ENCODE data around the gene CACNB2.

Gene CACNB2

GRCh38 chr10:18142151-18142550 is 1.9 kb downstream of the CACNB2 start:
- no peak overlapping the region for H3K4me2 ChIP-seq (ENCODE audit: low read length)
- no peaks in the 10 kb centered on the region for H3K9me3 ChIP-seq (ENCODE audit: insufficient read depth, low read length)
- no peak overlapping the region for H3K27ac ChIP-seq (ENCODE audit: low read length)
- no peaks in the 10 kb centered on the region for H3K4me1 ChIP-seq (ENCODE audit: low read length)
- H3K27me3 ChIP-seq (ENCODE audit: low read depth, low read length): no peaks in the 10 kb centered on the region
- no peaks in the 10 kb centered on the region for H4K20me1 ChIP-seq (ENCODE audit: insufficient read depth, low read length)
- no peaks in the 10 kb centered on the region for H3K36me3 ChIP-seq (replicated peaks; ENCODE audit: low read depth, low read length)
- no peak overlapping the region for H3K9ac ChIP-seq (ENCODE audit: low read length)
- H3K4me3 ChIP-seq (ENCODE audit: low read length): no peak overlapping the region
- TF ChIP-seq CTCF (IDR thresholded peaks at IDR 0.05; ENCODE audit: low read depth, low read length) (no peak), EZH2phosphoT487 (IDR thresholded peaks at IDR 0.05; ENCODE audit: low read depth) (no peak)
- no peak overlapping the region for H2AFZ ChIP-seq (ENCODE audit: low read depth, low read length)
- H3K79me2 ChIP-seq (ENCODE audit: low read length): no peaks in the 10 kb centered on the region

GRCh38 chr10:18144396-18144795 is 4.2 kb downstream of the CACNB2 start:
- H3K9me3 ChIP-seq (ENCODE audit: insufficient read depth, low read length): no peaks in the 10 kb centered on the region
- TF ChIP-seq CTCF (IDR thresholded peaks at IDR 0.05; ENCODE audit: low read depth, low read length) (no peak), EZH2phosphoT487 (IDR thresholded peaks at IDR 0.05; ENCODE audit: low read depth) (no peak)
- H3K36me3 ChIP-seq (replicated peaks; ENCODE audit: low read depth, low read length): no peaks in the 10 kb centered on the region
- H3K27me3 ChIP-seq (ENCODE audit: low read depth, low read length): no peaks in the 10 kb centered on the region
- no peak overlapping the region for H3K27ac ChIP-seq (ENCODE audit: low read length)
- no peaks in the 10 kb centered on the region for H3K79me2 ChIP-seq (ENCODE audit: low read length)
- H3K9ac ChIP-seq (ENCODE audit: low read length): no peak overlapping the region
- no peak overlapping the region for H3K4me2 ChIP-seq (ENCODE audit: low read length)
- no peak overlapping the region for H3K4me3 ChIP-seq (ENCODE audit: low read length)
- H2AFZ ChIP-seq (ENCODE audit: low read depth, low read length): no peak overlapping the region
- H4K20me1 ChIP-seq (ENCODE audit: insufficient read depth, low read length): no peaks in the 10 kb centered on the region
- H3K4me1 ChIP-seq (ENCODE audit: low read length): no peaks in the 10 kb centered on the region

- H3K4me2 ChIP-seq (ENCODE audit: low read length): no peak overlapping the region
- H3K4me3 ChIP-seq (ENCODE audit: low read length): no peak overlapping the region
- H3K27me3 ChIP-seq (ENCODE audit: low read depth, low read length): no peaks in the 10 kb centered on the region
- no peaks in the 10 kb centered on the region for H4K20me1 ChIP-seq (ENCODE audit: insufficient read depth, low read length)
- no peaks in the 10 kb centered on the region for H3K36me3 ChIP-seq (replicated peaks; ENCODE audit: low read depth, low read length)
- no peaks in the 10 kb centered on the region for H3K4me1 ChIP-seq (ENCODE audit: low read length)
- H3K27ac ChIP-seq (ENCODE audit: low read length): no peak overlapping the region
- no peak overlapping the region for H3K9ac ChIP-seq (ENCODE audit: low read length)
- no peaks in the 10 kb centered on the region for H3K9me3 ChIP-seq (ENCODE audit: insufficient read depth, low read length)
- no peak overlapping the region for H2AFZ ChIP-seq (ENCODE audit: low read depth, low read length)
- TF ChIP-seq EZH2phosphoT487 (IDR thresholded peaks at IDR 0.05; ENCODE audit: low read depth): no peak
- no peak for TF ChIP-seq CTCF (IDR thresholded peaks at IDR 0.05; ENCODE audit: low read depth, low read length)
- no peaks in the 10 kb centered on the region for H3K79me2 ChIP-seq (ENCODE audit: low read length)
Observed at GRCh38 chr10:18144928-18145327, 4.7 kb downstream of the CACNB2 start.

GRCh38 chr10:18145652-18146051 is 5.4 kb downstream of the CACNB2 start:
- no peak for TF ChIP-seq CTCF (IDR thresholded peaks at IDR 0.05; ENCODE audit: low read depth, low read length)
- no peak overlapping the region for H3K9ac ChIP-seq (ENCODE audit: low read length)
- no peaks in the 10 kb centered on the region for H3K27me3 ChIP-seq (ENCODE audit: low read depth, low read length)
- H3K27ac ChIP-seq (ENCODE audit: low read length): no peak overlapping the region
- no peaks in the 10 kb centered on the region for H4K20me1 ChIP-seq (ENCODE audit: insufficient read depth, low read length)
- no peaks in the 10 kb centered on the region for H3K9me3 ChIP-seq (ENCODE audit: insufficient read depth, low read length)
- no peak overlapping the region for H3K4me3 ChIP-seq (ENCODE audit: low read length)
- H3K4me1 ChIP-seq (ENCODE audit: low read length): no peaks in the 10 kb centered on the region
- no peaks in the 10 kb centered on the region for H3K36me3 ChIP-seq (replicated peaks; ENCODE audit: low read depth, low read length)
- no peak overlapping the region for H2AFZ ChIP-seq (ENCODE audit: low read depth, low read length)
- H3K79me2 ChIP-seq (ENCODE audit: low read length): no peaks in the 10 kb centered on the region
- H3K4me2 ChIP-seq (ENCODE audit: low read length): no peak overlapping the region
